ENCODE measurements around the gene CFAP74.

GRCh38 chr1:1967151-1967550 lies 36.4 kb downstream of the CFAP74 start:
- TF ChIP-seq SP1 (CRISPR knock-in tag; IDR thresholded peaks at IDR 0.05), result no peak
- TF ChIP-seq PRDM10 (IDR thresholded peaks at IDR 0.05; ENCODE audit: partially characterized antibody), result no peak
- no peak for TF ChIP-seq POLR2A (conservative IDR thresholded peaks at IDR 0.05)
- TF ChIP-seq PHF20 (IDR thresholded peaks at IDR 0.05; ENCODE audit: partially characterized antibody), result no peak
- no peak for TF ChIP-seq ZNF263 (CRISPR knock-in tag; IDR thresholded peaks at IDR 0.05; ENCODE audit: borderline replicate concordance)
- TF ChIP-seq ZNF512 (tag; IDR thresholded peaks at IDR 0.05), result no peak
- TF ChIP-seq EZH2 (IDR thresholded peaks at IDR 0.05; ENCODE audit: borderline replicate concordance, low read depth, low read length), result no peak
- TF ChIP-seq CTCF (IDR thresholded peaks at IDR 0.05 in 2 of 3, conservative IDR thresholded peaks at IDR 0.05 in 1 of 3; ENCODE audit: insufficient read depth in 2 of 3, low read depth in 1 of 3, low read length in 3 of 3), result no peak
- TF ChIP-seq CTBP1 (IDR thresholded peaks at IDR 0.05; ENCODE audit: borderline replicate concordance), result no peak
- TF ChIP-seq, protein P1, sequence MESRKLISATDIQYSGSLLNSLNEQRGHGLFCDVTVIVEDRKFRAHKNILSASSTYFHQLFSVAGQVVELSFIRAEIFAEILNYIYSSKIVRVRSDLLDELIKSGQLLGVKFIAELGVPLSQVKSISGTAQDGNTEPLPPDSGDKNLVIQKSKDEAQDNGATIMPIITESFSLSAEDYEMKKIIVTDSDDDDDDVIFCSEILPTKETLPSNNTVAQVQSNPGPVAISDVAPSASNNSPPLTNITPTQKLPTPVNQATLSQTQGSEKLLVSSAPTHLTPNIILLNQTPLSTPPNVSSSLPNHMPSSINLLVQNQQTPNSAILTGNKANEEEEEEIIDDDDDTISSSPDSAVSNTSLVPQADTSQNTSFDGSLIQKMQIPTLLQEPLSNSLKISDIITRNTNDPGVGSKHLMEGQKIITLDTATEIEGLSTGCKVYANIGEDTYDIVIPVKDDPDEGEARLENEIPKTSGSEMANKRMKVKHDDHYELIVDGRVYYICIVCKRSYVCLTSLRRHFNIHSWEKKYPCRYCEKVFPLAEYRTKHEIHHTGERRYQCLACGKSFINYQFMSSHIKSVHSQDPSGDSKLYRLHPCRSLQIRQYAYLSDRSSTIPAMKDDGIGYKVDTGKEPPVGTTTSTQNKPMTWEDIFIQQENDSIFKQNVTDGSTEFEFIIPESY (CRISPR knock-in tag; IDR thresholded peaks at IDR 0.05), result no peak
- no peak for TF ChIP-seq MAFG (tag; conservative IDR thresholded peaks at IDR 0.05)
- no peak for TF ChIP-seq CBX1 (IDR thresholded peaks at IDR 0.05; ENCODE audit: low read depth)
- TF ChIP-seq KAT7 (CRISPR knock-in tag; IDR thresholded peaks at IDR 0.05; ENCODE audit: borderline replicate concordance), result no peak
